Right renal pelvis (tissue), 4 donors: Measurements from ENCODE around the gene ANGPT4. TPM values are rescaled to one million over a fixed set of nuclear protein-coding genes. Genes with fewer than 3 reads are reported as not detected.
"Not testable (repeated sequence)": the region's sequence is repeated elsewhere in the genome, so short reads cannot be mapped to it uniquely, and the experiment has no call there.

Experiments used
- DNase-seq, 4 donors: peaks; one replicate each; pipeline ENCODE4 v3.0.0-alpha.2; 2013; ENCODE audit warnings: low read depth in 4 of 4, low spot score in 3 of 4, missing footprints in 1 of 4
- polyA plus RNA-seq, 4 donors: library from polyadenylated mRNA; unstranded; fragments of 120-200 nt; gene quantifications; one replicate each; pipeline ENCODE4 v1.2.1, GENCODE V29; 2013; ENCODE audit not compliant: insufficient read length in 4 of 4

The ANGPT4 gene
- polyA plus RNA-seq, 4 donors: 0.19 to 0.34 (median 0.25) TPM

- DNase-seq: no peak
Measured at GRCh38 chr20:910132-910869, 5.8 kb downstream of the ANGPT4 start.

- no peak for DNase-seq
Measured at GRCh38 chr20:909641-910040, 6.5 kb downstream of the ANGPT4 start.

GRCh38 chr20:906703-907270 lies 9.3 kb downstream of the ANGPT4 start:
- no peak for DNase-seq

GRCh38 chr20:906001-906520 lies 10.1 kb downstream of the ANGPT4 start:
- no peak for DNase-seq

- no peak for DNase-seq
Measured at GRCh38 chr20:905396-905961, 10.7 kb downstream of the ANGPT4 start.

GRCh38 chr20:904039-904545 lies 12.0 kb downstream of the ANGPT4 start:
- DNase-seq: no peak

- not testable (repeated sequence) for DNase-seq
Measured at GRCh38 chr20:897436-897835, 18.7 kb downstream of the ANGPT4 start.

- DNase-seq: no peak
Measured at GRCh38 chr20:896501-897025, 19.6 kb downstream of the ANGPT4 start.

GRCh38 chr20:892371-892770 lies 23.8 kb downstream of the ANGPT4 start:
- DNase-seq: not testable (repeated sequence)

GRCh38 chr20:891706-892080 lies 24.4 kb downstream of the ANGPT4 start:
- DNase-seq: peak in 2 of 4 donors; percentile 23 to 56

GRCh38 chr20:891058-891705 lies 25.0 kb downstream of the ANGPT4 start:
- no peak for DNase-seq

- no peak for DNase-seq
Measured at GRCh38 chr20:890666-891057, 25.5 kb downstream of the ANGPT4 start.

GRCh38 chr20:889932-890463 lies 26.1 kb downstream of the ANGPT4 start:
- DNase-seq: no peak

GRCh38 chr20:889106-889505 lies 27.0 kb downstream of the ANGPT4 start:
- DNase-seq: no peak

GRCh38 chr20:888057-888456 lies 28.1 kb downstream of the ANGPT4 start:
- DNase-seq: no peak

- DNase-seq: no peak
Measured at GRCh38 chr20:887137-887536, 29.0 kb downstream of the ANGPT4 start.

GRCh38 chr20:884983-885952 lies 30.9 kb downstream of the ANGPT4 start:
- DNase-seq: peak in 3 of 4 donors; percentile 17 to 38 (median 25)

GRCh38 chr20:881783-882144 lies 34.4 kb downstream of the ANGPT4 start:
- DNase-seq: no peak

GRCh38 chr20:881051-881782 lies 34.9 kb downstream of the ANGPT4 start:
- no peak for DNase-seq
